Lower lobe of right lung (tissue), 2 donors: Measurements from ENCODE around the gene CTTNBP2NL. TPM values are rescaled to one million over a fixed set of nuclear protein-coding genes. Genes with fewer than 3 reads are reported as not detected.
A peak's percentile ranks its signal among the peaks of the same experiment; 100 is the strongest.

Source experiments
- ATAC-seq, 2 donors: fragments of 200-7000 bp; cut with Tn5 transposase; one replicate each; pipeline ENCODE4 v1.9.1; 2020 to 2022; ENCODE audit warnings: mild to moderate bottlenecking in 2 of 2, moderate library complexity in 2 of 2
- DNase-seq: peaks from one replicate; pipeline ENCODE4 v3.0.0-alpha.2; 2020
- H3K27ac ChIP-seq: fragments of 200-600 bp; one replicate; pipeline ENCODE4 v1.8.0; 2022
- H3K27me3 ChIP-seq: fragments of 200-600 bp; one replicate; pipeline ENCODE4 v1.8.0; 2022; ENCODE audit warnings: low read depth
- H3K36me3 ChIP-seq: fragments of 200-600 bp; one replicate; pipeline ENCODE4 v1.8.0; 2022; ENCODE audit warnings: mild to moderate bottlenecking
- H3K4me1 ChIP-seq: fragments of 200-600 bp; one replicate; pipeline ENCODE4 v1.8.0; 2022
- H3K4me3 ChIP-seq: fragments of 200-600 bp; one replicate; pipeline ENCODE4 v1.8.0; 2022; ENCODE audit warnings: mild to moderate bottlenecking
- H3K9me3 ChIP-seq: fragments of 200-600 bp; one replicate; pipeline ENCODE4 v1.8.0; 2022
- intact Hi-C: fragments of 100-400 bp; cut with DNase I; formaldehyde crosslinking; loops from one replicate; pipeline ENCODE4 v1.11.0; 2022
- total RNA-seq: library from RNA; stranded (reverse); fragmentation: NEBNext Ultra II Directional; extraction: Animal tissue kit (Norgen Biotek cat#: 25700); gene quantifications from one replicate; pipeline ENCODE4 v1.2.1, GENCODE V29; 2021
- TF ChIP-seq, protein P1 (sequence below): fragments of 200-600 bp; IDR thresholded peaks from one replicate; pipeline ENCODE4 v1.8.0; 2022; ENCODE audit warnings: antibody characterized with exemption, mild to moderate bottlenecking
- donor health status: DM: no; HTN: yes; CAD: no; lungs with severe emphysema.

The CTTNBP2NL gene
- total RNA-seq, 1 donor from 2014 or later, result 56.3 TPM

DNA sequence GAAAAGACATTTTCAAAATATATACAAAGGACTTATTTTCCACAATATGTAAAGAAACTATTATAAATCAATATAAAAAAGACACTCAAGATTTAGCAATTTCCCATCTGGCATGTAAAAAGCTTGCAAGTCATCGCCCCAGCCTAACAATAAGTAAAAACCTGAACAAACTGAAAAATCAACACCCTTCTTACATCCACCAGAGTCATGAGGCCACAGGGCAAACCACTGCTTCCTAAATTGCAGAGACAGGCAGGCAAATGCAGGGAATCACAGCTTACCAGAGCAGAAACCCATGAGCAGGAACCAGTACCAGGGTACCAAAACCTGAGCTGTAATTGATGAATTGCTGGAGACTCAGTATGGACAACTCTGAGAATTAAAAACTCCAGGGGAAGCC lies 96.1 kb downstream of the CTTNBP2NL start:
- intact Hi-C loops, result no loop called here
- no peaks in the 10 kb centered on the region for H3K27me3 ChIP-seq
- no peak overlapping the region for H3K4me3 ChIP-seq
- TF ChIP-seq, protein P1, sequence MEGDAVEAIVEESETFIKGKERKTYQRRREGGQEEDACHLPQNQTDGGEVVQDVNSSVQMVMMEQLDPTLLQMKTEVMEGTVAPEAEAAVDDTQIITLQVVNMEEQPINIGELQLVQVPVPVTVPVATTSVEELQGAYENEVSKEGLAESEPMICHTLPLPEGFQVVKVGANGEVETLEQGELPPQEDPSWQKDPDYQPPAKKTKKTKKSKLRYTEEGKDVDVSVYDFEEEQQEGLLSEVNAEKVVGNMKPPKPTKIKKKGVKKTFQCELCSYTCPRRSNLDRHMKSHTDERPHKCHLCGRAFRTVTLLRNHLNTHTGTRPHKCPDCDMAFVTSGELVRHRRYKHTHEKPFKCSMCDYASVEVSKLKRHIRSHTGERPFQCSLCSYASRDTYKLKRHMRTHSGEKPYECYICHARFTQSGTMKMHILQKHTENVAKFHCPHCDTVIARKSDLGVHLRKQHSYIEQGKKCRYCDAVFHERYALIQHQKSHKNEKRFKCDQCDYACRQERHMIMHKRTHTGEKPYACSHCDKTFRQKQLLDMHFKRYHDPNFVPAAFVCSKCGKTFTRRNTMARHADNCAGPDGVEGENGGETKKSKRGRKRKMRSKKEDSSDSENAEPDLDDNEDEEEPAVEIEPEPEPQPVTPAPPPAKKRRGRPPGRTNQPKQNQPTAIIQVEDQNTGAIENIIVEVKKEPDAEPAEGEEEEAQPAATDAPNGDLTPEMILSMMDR, result no peak
- H3K4me1 ChIP-seq, result no peaks in the 10 kb centered on the region
- ATAC-seq (no peak), DNase-seq (no peak)
- no peak overlapping the region for H3K27ac ChIP-seq
- H3K9me3 ChIP-seq, result no peaks in the 10 kb centered on the region
- peaks cover 3% of the 10 kb centered on the region for H3K36me3 ChIP-seq

DNA sequence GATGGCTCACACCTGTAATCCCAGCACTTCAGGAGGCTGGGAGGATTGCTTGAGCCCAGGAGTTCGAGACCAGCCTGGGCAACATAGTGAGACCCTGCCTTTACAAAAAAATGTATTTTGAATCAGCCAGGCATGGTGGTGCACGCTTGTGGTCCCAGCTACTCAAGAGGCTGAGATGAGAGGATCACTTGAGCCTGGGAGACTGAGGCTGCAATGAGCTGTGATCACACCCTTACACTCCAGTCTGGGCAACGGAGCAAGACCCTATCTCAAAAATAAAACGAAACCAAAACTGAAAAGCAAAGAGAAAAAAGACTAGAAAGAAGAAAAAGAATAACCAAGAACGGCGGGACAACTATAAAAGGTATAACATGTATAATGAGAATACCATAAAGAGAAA lies 97.3 kb downstream of the CTTNBP2NL start:
- ATAC-seq, result no peak
- TF ChIP-seq, protein P1, result no peak

DNA sequence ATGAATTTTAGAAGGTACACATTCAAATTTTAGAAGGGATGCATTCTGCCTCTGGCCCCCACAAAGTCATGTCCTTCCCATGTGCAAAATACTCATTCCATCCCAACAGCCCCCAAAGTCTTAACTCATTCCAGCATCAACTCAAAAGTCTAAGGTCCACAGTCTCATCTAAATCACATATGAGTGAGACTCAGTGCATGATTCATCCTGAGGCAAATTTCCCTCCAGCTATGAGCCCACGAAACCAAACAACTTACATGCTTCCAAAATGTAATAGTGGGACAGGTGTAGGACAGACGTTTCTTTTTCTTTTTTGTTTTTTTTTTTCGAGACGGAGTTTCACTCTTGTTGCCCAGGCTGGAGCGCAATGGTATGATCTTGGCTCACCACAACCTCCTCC lies 100.3 kb downstream of the CTTNBP2NL start:
- no peak for DNase-seq
- TF ChIP-seq, protein P1, result no peak
- intact Hi-C loops, result no loop called here
- Histone ChIP-seq H3K4me3 (no peak overlapping the region), H3K27ac (no peak overlapping the region), H3K36me3 (peaks cover 3% of the 10 kb centered on the region), H3K4me1 (peaks cover under 1% of the 10 kb centered on the region), H3K27me3 (no peaks in the 10 kb centered on the region), H3K9me3 (no peaks in the 10 kb centered on the region)
- no peak for ATAC-seq

More for the DNA sequence above, 97.3 kb downstream of the CTTNBP2NL start:
- Histone ChIP-seq H3K9me3 (no peaks in the 10 kb centered on the region), H3K27ac (no peak overlapping the region), H3K4me1 (no peaks in the 10 kb centered on the region), H3K4me3 (no peak overlapping the region), H3K27me3 (no peaks in the 10 kb centered on the region), H3K36me3 (peaks cover 3% of the 10 kb centered on the region)
- DNase-seq, result no peak
- intact Hi-C loops, result no loop called here

DNA sequence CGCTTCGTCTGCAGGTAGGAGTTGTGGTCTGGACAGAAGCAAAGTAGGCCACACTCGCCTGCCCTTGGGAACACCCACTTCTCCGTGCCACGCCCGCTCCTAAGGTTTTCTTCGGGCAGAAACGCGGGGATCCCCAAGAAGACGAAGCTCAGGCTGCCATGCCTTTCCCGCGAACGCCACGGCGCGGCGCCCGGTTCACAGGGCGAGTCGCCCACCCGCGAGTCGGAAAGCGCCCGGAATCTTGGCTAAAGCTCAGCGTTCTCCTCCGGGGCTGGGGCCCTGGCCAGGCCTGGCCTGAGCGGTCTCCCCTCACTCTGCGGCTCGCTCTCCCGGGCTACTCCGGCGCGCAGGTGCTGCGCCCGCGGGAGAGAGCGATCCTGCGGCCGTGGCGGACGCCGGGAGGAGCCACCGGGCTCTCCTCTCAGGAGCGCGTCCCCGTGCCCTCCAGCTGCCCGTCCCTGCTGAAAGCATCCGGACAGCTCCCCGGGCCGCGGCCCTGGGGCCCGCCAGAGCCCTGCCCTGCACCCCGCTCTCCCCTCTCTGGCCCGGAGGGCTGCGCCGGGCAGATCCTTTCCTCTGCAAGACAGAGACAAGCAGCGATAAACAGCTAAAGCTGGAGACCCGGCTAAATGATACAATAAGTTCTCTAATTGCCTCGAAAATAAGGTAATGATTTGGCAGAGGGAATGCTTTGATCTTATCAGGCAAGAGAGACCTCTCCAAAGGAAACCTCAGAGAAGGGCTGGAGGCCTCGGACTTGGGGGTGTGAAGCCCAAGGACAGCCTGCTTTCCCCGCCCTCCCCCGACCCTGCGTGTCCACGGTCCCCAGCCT lies 106.0 kb downstream of the CTTNBP2NL start:
- Histone ChIP-seq H3K36me3 (no peaks in the 10 kb centered on the region), H3K4me3 (peak overlapping the region; percentile 63), H3K27ac (no peak overlapping the region), H3K27me3 (peaks cover 22% of the 10 kb centered on the region), H3K9me3 (no peaks in the 10 kb centered on the region), H3K4me1 (peaks cover 5% of the 10 kb centered on the region)
- DNase-seq (peak; percentile 77), ATAC-seq (peak; percentile 81 to 88)
- intact Hi-C loops, result no loop called here
- TF ChIP-seq, protein P1, result peak; percentile 75

DNA sequence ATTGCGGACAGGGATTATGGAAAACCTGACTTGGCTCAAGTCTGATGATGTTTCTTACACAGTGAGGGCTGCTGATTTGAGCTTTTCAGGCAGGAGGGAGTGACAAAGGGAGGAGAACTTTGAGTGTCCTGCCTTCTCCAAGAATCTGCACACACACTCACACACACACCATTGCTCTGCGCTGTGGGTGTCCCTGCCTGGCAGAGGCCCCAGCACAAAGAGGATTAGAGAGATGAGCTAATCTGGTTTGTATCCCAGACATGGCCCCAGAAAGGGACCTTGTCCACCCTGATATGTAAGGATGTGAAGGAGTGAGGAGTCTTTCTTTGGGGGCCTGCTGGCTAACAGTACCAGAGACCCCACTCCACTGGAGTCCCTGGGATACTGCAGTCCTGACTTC lies 106.8 kb downstream of the CTTNBP2NL start:
- intact Hi-C loops, result no loop called here
- TF ChIP-seq, protein P1, result no peak
- ATAC-seq, result no peak
- Histone ChIP-seq H3K36me3 (no peaks in the 10 kb centered on the region), H3K27me3 (peaks cover 23% of the 10 kb centered on the region), H3K9me3 (no peaks in the 10 kb centered on the region), H3K4me1 (peaks cover 10% of the 10 kb centered on the region), H3K27ac (no peak overlapping the region), H3K4me3 (no peak overlapping the region)
- DNase-seq, result no peak
